GM18517 (cell line): ENCODE results near the gene LGALSL.
A peak's percentile ranks its signal among the peaks of the same experiment; 100 is the strongest.

Experiments
- ATAC-seq: cut with Tn5 transposase; IDR thresholded peaks from one replicate; pipeline ENCODE4 v1.9.1; 2021; ENCODE audit warnings: mild to moderate bottlenecking, moderate library complexity; ENCODE audit not compliant: unreplicated experiment

Gene LGALSL

GRCh38 chr2:64453770-64454385, at the start of gene LGALSL:
TSS of gene LGALSL (plus strand) at chr2:64454162. CDS start at chr2:64454546, 384 bp downstream.
- ATAC-seq = peak; percentile 58

GRCh38 chr2:64404743-64405142, 49.2 kb upstream of the LGALSL start:
- no peak for ATAC-seq

DNA sequence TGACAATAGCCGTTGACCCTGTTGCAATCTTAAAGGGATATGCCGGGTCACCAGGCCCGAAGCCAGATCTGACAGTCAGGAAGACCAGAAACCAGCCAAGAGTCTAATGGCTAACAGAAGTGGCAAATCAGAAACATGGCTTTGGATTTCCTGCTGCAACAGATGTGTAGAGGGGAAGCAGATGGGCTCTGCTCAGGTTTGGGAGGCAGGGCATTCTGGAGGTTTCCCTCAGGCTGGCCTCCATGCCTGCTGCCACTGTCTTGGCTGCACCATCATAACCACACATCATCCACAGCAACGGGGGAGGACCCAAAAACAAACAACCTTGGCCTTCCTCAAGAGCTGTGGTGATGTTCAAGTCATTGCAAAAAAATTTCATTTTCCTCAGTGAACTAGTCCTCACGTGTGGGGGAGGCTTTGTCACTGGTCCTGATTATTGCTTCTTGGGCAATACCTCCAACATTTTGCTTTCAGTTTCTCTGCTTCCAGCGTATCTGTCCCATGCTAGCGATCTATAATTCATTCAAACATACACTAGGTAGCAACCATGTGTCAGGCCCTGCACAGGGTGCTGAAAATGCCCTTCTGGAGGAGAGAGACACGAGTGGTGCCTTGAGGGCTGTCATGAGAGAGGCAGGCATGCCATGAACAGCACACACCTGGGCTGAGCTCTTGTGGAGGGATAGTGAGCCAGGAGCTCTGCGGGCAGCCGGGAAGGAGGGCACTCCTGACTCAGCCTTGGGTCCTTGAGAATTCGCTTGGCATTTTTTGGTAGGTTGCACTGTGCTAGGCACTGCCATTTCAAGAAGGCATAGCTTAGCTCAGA, 48.2 kb upstream of the LGALSL start:
- ATAC-seq = no peak

- no peak for ATAC-seq
These were observed 47.6 kb upstream of the LGALSL start for GRCh38 chr2:64406407-64406774.

- ATAC-seq = no peak
These were observed 45.9 kb upstream of the LGALSL start for GRCh38 chr2:64408031-64408430.

- no peak for ATAC-seq
These were observed 43.3 kb upstream of the LGALSL start for GRCh38 chr2:64410671-64411070.

DNA sequence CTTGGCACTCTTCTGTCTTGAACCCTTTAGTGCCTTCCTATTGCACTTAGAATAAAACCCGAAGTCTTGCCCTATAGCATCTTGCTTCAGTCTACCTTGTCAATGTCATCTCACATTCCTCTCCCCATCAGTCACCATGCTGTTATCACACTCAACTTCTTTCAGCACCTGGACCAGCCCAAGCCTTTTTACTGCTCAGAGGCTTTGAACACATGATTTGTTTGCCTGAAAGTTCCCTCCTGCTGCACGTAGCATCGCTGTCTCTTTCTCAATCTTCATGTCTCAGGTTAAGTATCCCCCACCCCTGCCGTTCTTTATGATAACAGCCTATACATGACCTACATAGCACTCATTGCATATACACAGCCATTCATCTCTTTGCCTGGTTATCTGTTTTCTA, 41.3 kb upstream of the LGALSL start:
- ATAC-seq = no peak

DNA sequence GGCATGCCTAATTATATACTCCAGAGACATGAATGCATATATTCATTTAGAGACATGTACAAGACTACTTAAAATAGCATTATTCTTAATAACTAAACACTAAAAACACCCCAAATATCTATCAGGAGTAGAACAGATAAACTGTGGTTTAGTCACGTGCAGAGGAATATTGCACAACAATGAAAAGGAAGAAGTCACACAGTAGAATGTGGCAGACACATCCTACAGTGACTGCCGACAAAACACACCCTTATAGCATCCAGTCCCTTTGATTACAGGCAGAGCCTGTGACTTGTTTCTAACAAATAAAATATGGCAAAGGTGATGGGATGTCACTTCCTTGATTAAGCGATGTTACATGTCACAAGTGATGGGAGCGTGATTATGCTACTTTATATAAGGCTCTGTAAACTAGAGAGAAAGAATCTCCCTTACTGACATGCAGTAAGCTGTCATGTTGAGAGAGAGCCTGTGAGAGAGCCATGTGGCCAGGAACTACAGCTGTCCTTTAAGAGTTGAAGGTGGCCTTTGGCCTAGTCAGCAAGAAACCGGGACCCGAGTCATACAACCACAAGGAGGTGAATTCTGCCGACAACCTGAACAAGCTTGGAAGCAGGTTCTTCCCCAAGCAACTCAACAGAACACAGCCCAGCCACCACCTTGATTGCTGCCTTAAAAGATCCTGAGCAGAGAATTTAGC, 39.1 kb upstream of the LGALSL start:
- ATAC-seq = no peak

- no peak for ATAC-seq
These were observed 36.3 kb upstream of the LGALSL start for GRCh38 chr2:64417624-64418023.

GRCh38 chr2:64419596-64420165, 34.3 kb upstream of the LGALSL start:
- ATAC-seq = no peak

- no peak for ATAC-seq
These were observed 33.3 kb upstream of the LGALSL start for GRCh38 chr2:64420677-64421076.

DNA sequence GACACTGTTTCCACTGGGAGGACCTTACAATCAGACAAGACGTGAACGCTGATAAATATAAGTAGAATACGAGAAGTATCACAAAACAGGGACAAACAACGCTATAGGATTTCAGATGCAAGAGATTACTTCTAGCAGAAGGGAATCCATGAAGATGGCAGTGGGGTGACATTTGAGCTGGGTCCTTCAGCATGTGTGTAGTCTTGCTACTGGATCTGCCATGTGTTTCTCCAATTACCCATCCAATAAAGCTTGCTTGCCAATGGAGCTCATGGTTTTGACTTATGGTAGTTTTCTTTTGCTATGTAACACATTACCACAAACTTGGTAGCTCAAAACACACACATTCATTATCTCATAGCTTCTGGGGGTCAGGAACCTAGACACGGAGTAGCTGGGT, 32.8 kb upstream of the LGALSL start:
- no peak for ATAC-seq

GRCh38 chr2:64422466-64422865, 31.5 kb upstream of the LGALSL start:
- no peak for ATAC-seq

DNA sequence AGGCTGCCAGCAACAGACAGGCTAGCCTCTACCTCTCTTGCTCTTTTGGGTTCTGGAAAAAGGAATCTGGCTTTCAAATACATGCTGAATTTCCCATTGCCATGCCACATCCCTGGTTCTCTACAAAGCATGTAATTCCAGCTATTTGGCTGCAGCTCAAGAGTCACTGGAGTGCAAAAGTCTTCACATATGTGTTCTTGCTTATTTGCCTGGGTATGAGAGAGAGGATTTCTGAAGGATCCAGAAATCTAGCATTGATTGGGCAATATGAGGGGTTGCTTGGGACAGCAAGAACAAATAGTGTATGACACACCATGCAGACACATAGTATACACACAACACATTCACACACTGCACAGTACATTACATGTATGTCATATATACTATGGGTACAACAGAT, 30.7 kb upstream of the LGALSL start:
- ATAC-seq = no peak

DNA sequence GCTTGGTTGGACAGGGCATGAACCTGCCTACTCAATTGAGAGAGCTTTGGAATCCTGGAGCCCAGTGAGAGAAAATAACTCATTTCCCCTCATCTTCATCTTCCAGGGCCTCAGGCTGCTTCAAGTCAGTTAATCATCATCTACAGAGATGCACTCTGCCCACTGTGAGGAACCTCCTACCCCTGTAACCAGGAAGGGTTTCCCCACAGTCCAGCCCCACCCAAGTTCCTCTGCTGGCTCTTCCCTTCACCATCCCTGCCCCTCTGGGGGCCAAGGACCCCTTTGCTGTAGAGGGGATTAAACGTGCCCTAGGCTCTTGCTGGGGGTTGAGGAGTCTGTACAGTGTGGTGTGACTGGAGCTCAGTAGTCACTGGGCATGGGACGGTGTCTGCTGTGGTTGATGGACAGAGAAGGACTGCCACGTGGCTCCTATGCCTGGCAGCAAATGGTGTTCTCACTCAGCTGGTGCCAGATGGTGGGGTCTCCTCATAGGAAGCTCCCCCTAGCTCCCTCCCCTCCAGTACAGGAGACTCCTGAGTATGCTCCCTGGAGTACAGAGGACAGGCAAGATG, 29.5 kb upstream of the LGALSL start:
- ATAC-seq = no peak

DNA sequence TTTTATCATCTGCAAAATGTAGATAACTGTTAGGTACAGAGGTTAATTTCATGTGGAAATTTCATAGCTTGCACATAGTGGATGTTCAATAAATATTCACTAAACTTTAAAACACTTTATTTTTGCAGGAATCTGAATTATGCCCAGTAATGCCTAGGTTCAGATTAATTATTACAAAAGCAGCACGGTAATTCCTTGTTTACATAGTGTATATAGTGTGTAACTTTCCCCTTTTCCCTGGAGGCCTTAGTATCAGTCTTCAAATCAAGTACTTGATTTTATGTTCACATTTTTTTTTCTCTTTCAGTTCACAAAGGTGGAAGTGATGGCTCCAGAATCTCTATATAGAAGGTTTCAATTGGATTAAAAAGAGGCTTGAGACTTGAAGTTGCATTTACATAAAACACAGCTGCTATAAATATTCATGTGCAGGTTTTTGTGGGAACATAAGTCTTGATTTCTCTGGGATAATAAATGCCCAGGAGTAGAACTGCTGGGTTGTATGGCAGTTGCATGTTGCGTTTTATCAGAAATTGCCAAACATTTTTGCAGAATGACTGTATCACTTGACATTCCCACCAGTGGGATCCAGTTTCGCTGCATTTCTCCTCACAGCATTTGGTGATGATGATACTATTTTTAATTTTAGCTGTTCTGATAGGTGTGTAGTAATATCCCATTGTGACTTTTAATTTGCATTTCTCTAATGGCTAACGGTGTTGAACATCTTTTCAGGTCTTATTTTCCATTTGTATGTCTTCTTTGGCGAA, 27.6 kb upstream of the LGALSL start:
- ATAC-seq = no peak

DNA sequence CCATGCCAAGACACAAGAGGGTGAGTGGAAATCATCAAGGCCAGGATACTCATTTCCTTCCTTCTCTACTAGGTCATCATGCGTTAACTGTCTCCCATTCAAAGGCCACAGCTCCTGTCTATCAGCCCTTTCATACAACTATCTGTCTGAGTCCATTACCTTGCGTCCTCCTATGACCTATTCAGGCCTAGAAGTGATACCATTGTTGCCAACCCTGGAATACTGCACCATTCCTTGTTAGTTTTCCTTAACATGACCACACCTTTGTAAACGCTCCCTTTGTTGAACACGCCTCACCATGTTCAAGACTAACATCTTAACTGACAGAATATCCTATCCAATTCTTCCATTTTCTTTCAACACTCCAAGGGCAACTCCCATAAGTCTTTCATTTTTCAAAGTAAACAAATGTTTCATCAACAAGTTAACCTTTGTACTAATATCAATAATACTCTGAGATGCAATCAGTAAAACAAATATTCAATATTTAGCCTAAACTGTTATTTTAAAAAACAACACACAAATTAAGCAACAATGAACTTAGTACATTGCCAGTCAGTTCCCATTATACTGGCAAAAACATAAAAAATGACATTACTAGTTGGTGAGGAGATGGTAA, 19.8 kb upstream of the LGALSL start:
- no peak for ATAC-seq

DNA sequence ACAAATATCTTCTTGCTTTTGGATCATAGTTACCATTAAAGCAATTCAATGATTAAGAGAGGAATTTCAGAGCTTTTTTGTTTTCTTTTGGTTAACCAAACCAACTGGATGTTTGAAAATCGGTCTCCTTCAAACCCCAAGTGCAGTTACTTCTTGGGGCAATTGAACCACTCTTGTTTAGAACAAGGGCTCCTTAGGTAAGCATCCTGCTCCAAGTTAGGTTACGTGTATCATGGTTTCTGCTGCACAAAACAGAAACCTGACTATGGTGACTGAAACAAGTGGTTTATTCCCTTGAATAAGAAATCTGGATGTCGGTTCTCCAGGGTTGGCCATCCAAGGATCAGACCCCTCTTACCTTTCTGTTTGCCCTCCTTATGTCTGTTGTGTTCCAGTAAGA, 16.1 kb upstream of the LGALSL start:
- ATAC-seq = no peak

GRCh38 chr2:64439194-64439593, 14.8 kb upstream of the LGALSL start:
- no peak for ATAC-seq

GRCh38 chr2:64440843-64441242, 13.1 kb upstream of the LGALSL start:
- ATAC-seq = no peak
